Hematopoietic multipotent progenitor cell treated with erythropoietin and hydrocortisone succinate and interleukin-3 and kit ligand, for 4 days (in vitro differentiated cells): ENCODE data around the gene WFDC1.
"Not testable (repeated sequence)": the region's sequence is repeated elsewhere in the genome, so short reads cannot be mapped to it uniquely, and the experiment has no call there.

Source experiments
- DNase-seq: peaks from one replicate; pipeline ENCODE4 v3.0.0-alpha.2; 2015

Gene WFDC1

GRCh38 chr16:84330685-84331050 lies 36.0 kb downstream of the WFDC1 start:
- no peak for DNase-seq

DNA sequence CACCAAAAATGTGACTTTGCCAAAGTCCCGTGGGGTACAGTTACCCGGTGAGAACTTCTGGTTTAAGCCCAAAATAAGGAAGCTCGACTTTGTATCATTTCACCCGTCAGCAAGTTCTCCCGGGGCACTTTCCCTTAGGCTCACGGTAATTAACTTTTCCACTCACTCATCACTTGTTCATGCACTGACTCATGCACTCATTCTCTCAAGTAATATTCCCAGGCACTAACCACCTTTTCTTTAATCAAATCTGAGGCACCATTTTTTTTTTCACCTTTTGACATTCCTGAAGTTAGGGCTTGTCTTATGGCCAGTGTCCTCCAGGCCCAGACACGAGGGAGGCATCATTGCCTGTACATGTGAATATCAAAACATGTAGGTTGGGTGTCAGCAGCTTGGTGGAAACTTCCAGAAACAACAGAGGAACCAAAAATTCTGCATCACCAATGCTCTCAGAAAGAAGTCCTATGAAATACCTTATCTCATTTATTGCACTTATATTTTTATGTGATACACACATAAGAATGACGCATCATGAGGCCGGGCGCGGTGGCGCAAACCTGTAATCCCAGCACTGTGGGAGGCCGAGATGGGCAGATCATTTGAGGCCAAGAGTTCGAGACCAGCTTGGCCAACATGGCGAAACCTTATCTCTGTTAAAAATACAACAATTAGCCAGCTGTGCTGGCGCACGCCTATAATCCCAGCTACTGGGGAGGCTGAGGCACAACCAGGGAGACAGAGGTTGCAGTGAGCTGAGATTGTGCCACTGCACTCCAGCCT lies 37.5 kb downstream of the WFDC1 start:
- no peak for DNase-seq

DNA sequence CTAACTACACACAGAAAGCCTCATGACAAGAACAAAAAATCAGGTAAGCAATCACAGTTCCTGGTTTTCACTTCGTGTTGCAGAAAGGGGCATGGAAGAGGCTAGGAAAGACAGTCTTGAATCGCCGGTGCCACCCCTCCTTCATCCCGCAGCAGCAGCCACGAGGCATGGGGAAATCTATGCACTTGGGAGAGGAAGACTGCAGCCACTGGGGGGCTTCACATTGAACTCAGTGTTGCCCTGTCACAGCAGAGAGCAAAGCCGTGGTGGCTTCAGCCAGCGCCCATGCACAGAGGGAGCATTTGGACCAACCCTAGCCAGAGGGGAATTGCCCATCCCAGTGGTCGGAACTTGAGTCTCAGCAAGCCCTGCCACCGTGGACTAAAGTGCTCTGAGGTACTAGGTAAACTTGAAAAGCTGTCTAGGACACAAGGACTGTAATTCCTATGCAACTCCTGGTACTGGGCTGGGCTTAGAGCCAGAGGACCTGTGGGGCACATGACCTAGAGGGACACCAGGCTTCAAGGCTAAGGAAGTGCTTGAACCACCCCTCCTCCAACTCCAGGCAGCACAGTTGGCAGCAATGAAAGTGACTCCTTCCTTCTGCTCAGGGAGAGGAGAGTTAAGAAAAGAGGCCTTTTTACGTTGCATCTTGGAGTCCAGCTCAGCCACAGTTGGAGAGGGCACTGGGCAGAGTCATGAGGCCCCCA lies 38.5 kb downstream of the WFDC1 start:
- no peak for DNase-seq

GRCh38 chr16:84334058-84334457 lies 39.4 kb downstream of the WFDC1 start:
- no peak for DNase-seq

GRCh38 chr16:84334482-84334881 lies 39.8 kb downstream of the WFDC1 start:
- peak; percentile 8 for DNase-seq

- not testable (repeated sequence) for DNase-seq
Measured at GRCh38 chr16:84337236-84337635, 42.6 kb downstream of the WFDC1 start.

DNA sequence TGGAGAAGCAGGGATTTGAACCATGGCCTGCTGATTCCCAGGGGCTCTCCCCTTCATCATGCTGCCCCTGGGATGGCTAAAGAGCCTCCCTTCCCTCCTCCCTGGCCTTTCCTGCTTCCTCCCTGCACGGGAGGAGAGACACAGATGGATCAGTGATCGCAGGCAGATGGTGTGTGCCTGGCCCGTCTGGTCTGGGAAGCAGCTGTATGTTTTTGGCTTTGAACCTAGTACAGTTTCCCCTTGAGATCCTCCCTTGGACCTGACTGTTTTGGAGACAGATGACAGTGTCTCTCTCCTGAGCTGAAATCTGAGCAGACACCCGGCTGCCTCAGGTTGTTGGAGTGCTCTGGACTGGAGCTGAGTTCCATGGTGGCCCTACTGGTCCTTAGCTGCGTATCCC lies 44.6 kb downstream of the WFDC1 start:
- DNase-seq: no peak

DNA sequence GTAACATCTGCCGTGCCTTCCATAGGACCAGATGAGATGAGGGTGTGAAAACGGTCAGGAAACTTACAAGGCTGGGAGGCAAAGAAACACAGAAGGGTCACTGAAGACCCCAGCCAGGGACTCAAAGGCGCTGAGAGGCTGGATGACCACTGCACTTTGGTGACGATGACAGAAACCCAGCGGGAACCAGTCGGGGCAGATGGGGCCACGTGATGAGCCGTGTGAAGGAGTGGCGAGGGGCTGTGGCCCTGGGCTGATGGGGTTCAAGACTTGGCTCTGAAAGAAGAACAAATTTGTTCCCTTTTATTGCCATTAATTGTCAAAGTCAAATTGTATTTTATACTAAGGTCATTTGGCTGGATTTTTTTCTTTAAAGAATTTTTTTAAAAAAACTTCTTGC lies 45.1 kb downstream of the WFDC1 start:
- no peak for DNase-seq

GRCh38 chr16:84340325-84341040 lies 45.8 kb downstream of the WFDC1 start:
- peak; percentile 9 for DNase-seq

GRCh38 chr16:84341528-84342295 lies 47.0 kb downstream of the WFDC1 start:
- DNase-seq: no peak

DNA sequence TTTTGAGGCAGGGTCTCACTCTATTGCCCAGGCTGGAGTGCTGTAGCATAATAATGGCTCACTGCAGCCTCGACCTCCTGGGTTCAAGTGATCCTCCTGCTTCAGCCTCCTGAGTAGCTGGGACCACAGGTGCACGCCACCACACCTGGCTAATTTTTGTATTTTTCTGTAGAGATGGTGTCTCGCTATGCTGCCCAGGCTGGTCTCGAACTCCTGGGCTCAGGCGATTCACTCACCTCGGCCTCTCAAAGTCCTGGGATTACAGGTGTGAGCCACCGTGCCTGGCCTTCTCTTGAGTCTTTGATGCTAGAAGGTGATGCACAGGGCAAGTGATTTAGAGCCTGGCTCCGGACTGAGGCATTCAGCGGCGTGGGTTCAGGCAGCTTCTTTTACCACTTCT lies 49.1 kb downstream of the WFDC1 start:
- DNase-seq: not testable (repeated sequence)

GRCh38 chr16:84344781-84345180 lies 50.1 kb downstream of the WFDC1 start:
- no peak for DNase-seq

GRCh38 chr16:84347161-84347560 lies 52.5 kb downstream of the WFDC1 start:
- DNase-seq: no peak

DNA sequence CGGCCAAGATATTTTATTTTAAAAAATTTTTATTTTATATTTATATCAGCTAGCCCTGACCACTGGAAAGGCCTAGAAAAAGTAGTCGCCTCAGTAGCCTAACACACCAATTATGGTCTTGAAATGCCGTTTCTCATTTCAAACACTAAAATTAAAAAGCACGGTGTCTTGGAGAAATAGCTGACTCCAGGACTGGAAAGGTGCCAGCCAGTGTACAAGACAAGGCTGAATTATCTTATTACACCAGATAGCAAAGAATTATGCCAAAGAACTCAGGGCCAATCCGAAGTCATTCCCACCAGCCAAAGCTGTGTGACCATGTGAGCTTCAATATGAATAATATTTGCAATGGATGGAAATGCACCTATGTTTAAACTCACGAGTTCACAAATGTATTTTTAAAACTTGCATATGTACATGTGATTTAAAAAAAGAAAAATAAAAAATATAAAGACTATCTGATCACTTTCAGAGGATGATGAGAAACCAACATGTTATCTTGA lies 53.8 kb downstream of the WFDC1 start:
- DNase-seq: no peak

- no peak for DNase-seq
Measured at GRCh38 chr16:84349862-84350684, 55.4 kb downstream of the WFDC1 start.

GRCh38 chr16:84350685-84351400 lies 56.2 kb downstream of the WFDC1 start:
- no peak for DNase-seq

GRCh38 chr16:84351630-84352029 lies 57.0 kb downstream of the WFDC1 start:
- DNase-seq: no peak

- DNase-seq: no peak
Measured at GRCh38 chr16:84354306-84354705, 59.6 kb downstream of the WFDC1 start.

DNA sequence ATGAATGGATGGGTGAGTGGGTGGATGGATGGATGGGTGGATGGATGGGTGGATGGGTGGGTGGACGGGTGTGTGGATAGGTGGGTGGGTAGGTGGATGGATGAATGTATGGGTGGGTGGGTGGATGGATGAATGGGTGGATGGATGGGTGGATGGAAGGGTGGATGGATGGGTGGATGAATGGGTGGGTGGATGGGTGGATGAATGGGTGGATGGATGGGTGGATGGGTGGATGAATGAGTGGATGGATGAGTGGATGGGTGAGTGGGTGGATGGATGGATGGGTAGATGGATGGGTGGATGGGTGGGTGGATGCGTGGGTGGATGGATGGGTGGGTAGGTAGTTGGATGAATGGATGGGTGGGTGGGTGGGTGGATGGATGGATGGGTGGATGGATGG lies 60.5 kb downstream of the WFDC1 start:
- DNase-seq: no peak

GRCh38 chr16:84356176-84356575 lies 61.5 kb downstream of the WFDC1 start:
- no peak for DNase-seq

DNA sequence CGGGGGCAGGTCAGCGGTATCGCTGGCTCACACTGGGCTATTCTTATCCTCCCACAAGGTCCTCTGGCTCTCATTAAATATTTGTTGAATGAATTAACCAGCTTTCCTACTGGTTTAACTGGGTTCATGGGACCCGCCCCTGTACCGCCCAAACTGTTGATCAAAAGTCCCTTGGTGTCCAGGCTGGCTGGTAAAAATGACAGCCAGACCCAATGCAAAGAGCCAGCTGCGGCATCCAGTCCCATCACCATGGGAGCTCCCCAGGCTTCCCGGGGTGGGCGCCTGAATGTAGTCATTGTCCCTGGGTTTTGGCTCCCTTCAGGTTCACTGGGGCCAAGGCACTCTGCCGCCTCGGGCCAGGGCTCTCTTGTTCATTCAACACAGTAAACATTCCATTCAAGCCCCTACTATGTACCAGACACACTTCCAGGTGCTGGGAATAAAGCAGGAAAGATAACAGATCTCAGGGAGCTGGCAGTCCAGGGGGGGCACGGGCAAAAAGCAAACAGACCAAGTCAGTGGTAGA lies 62.0 kb downstream of the WFDC1 start:
- no peak for DNase-seq
